GM04504 (cell line): ENCODE measurements around the gene ASB4.
"Not testable (repeated sequence)": the region's sequence is repeated elsewhere in the genome, so short reads cannot be mapped to it uniquely, and the experiment has no call there.

ENCODE experiments used
- DNase-seq: peaks from one replicate; pipeline ENCODE4 v3.0.0-alpha.2; 2012; ENCODE audit warnings: low read depth

The ASB4 gene

DNA sequence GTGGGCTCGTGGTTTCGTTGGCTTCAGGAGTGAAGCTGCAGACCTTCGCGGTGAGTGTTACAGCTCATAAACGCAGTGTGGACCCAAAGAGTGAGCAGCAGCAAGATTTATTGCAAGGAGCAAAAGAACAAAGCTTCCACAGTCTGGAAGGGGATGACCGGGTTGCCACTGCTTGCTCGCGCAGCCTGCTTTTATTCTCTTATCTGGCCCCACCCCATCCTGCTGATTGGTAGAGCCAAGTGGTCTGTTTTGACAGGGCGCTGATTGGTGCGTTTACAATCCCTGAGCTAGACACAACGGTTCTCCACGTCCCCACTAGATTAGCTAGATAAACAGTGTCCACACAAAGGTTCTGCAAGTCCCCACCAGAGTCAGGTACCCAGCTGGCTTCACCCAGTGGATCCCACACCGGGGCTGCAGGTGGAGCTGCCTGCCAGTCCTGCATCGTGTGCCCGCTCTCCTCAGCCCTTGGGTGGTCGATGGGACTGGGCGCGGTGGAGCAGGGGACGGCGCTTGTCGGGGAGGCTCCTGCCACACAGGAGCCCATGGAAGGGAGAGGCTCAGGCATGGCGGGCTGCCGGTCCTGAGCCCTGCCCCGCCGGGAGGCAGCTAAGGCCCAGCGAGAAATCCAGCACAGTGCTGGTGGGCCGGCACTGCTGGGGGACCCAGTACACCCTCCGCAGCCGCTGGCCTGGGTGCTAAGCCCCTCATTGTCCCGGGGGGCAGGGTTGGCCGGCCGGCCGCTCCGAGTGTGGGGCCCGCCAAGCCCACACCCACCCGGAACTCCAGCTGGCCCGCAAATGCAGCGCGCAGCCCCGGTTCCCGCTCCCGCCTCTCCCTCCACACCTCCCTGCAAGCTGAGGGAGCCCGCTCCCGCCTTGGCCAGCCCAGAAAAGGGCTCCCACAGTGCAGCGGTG, 66.5 kb downstream of the ASB4 start:
- DNase-seq = not testable (repeated sequence)

DNA sequence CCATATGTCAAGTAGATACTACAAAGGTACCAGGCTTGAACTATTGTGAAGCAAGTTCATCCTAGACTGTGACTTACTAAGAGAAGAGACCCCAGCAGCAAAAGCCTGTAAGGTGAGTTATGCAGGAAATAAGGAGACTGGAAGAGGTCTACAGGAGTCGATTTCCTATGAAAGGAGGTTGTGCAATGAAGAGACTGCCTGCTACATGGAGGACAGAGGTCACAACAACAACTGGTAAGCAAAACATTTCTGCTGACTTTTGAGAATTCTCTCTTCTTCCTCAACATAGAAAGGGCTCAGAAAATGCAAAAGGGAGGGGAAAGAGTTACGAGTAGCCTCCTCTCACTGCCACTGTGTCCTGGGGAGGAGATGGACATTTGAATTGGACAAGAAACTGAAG, 68.2 kb downstream of the ASB4 start:
- DNase-seq = no peak

DNA sequence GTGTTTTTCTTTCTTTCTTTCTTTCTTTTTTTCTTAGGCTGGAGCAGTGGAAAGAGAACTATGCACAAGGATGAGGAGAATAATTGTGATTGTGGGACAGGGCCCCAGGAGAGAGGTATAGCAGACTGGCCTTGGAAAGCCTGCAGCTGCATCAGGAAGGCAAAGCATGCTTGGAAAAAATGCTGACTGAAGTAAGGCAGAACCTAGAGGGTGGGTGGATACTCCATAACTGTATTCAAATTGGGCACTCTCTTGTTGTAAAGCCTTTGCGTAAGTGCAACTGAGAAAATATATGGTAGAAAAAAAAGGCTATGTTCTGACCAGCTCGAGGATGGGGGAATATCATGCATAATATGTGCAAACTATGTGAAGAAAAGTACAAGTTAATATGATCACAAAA, 71.0 kb downstream of the ASB4 start:
- no peak for DNase-seq

DNA sequence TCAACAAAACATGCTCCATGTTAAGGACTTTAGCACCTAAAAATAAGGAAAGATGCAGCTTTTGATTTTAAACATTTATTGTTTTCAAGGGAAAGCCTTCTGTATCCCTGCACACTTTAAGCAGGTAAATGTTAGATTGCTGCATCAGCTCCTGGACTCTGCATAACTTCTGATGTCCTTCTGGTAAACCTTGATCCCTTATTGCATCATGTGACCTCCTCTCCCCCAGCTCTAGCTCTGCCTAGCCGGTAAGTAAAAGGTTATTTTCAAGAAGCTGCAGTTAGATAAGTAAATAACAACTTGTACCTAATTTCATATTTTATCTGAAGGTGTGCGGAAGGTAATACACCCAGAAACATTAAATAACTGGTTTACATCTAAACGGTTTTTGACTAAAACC, 73.1 kb downstream of the ASB4 start:
- DNase-seq = no peak

DNA sequence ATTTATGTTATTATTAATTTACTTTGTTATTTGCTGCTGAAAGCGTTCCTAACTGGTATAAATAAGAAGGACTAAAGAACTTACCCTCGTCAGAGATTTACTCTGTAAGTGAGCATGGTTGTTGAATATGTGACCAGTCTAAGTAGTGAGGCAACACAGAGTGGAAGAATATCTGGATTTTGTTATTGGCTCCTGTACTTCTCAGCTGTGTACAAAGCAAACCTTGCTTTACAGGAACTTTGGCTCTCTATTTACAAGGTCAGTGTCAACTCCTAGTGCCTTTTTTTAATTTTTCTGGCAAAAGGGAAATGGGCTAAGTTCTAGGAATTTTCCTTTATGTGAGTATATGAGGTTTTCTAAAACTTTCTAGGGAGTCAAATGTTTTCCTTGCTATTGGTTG, 74.9 kb downstream of the ASB4 start:
- no peak for DNase-seq

DNA sequence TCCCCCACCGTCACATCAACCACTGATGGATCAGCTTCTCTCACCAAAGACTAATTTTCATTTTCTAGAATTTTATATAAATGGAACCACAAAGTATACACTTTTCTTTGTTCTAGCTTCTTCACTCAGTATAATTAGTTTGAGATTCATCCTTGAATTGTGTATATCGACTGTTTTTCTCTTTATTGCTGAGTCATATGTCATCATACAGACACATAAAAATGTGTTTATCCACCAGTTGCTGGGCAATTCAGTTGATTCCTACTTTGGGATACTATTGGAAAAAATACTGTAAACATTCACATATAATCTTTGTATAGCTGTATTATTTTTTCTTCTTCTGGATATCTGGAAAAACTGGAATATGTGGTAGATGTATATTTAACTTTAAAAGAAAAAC, 84.0 kb downstream of the ASB4 start:
- no peak for DNase-seq

DNA sequence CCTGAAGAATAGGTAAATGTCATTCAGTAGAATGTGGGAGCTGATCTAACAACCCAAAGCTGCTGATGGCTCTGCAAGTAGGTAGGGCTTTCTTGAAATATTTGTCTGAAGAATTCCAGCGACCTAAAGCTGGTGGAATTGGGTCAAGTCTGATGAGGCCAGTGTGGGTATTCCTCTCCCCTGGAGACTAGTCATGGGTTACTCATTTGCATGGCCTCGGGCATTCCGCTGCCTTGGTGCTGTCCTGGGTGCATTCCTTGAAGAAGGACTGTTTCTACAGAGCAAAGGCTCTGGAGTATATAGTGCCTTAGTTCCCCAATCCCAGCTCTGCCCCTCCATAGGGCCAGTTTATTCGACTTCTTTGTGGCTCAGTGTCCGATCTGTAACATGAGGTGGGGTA, 91.4 kb downstream of the ASB4 start:
- no peak for DNase-seq

DNA sequence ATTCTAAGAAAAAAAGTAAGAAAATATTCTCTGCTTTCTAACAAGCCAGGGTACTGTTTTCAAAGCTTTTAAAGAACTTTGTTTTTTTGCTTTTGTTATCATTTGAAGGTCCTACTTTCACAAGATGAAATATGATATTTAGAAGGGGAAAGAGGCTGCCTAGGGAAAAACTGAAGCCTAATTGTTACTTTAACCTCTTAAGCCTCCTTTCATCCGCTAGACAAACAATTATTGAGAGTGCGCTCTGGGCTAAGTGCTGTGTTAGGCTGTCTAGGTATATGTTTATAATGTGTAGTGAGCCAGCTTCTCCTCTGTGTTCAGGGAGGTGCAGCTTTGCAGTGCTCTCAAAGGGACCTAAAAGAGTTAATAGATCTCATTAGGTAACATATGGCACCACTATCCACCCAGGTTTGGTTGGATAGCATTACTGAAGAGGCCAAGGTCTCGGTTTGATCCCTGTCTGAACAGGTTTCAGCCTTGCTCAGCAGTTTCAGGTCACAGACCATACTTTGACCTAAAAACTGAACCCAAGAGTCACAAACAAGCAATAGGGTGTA, 92.6 kb downstream of the ASB4 start:
- no peak for DNase-seq

DNA sequence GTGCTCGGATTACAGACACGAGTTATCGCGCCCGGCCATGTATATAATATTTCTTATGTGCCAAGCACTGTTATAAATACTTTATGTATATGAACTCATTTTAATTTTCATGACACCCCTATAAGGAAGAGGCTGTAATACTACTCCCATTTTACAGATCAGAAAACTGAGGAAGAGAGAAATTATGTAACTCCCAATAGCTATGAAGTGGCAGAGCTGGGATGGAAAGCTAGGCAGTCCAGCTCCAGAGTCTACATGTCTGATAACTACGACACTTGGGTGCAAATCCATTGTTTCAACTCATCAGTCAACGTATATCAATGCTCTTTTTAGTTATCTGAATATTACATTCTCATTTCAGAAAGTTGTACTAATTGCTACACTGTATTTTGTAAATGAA, 93.6 kb downstream of the ASB4 start:
- DNase-seq = no peak

DNA sequence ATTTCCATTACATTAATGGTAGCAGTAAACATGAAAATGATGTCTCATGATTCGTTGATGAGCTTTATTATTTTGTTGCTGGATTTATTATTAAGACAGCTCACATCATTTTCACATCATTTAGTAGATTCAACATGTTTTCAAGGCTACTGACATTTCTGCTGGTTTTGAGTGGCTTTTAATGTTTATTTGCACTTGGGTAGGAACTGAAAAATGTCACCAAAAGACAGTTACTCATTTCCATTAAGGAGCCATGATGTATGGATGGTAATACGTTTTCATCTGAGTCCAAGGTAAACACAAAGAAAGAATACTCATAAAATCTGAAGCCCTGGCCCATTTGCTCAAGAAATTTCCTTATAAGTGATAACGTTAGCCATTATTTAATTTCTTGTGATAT, 95.7 kb downstream of the ASB4 start:
- DNase-seq = no peak

DNA sequence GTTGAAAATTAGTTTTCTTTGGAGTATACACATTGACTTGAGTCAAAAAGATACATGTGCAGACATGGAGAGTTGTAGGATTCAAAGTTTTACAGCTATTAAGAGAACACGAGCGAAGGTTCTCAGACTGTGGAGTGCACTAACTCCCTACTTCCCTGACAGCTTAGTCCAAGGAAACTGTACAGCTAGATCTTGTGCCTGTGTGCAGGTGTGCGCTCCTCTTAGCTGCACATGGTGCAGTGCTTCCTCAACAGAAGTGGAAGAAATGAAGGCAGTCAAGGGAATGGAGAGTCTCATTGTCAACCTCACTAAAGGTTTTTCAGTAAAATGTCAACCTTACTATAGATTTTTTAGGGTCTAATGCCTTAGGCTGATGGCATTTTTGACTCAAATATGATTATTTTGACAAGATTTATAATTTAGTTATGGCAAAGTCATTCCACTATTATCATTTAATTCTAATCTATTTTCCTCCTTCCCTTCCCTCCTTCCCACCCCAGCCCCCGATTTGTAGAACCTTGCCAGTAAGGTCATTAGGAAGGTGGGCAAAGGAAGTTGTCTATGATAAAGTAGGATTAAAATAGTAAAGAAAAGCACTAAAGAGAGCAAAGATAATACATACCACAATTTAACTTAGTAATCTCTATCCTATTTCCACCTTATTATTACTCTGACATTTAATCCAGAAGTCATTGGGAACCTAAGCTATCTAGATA, 97.0 kb downstream of the ASB4 start:
- no peak for DNase-seq

DNA sequence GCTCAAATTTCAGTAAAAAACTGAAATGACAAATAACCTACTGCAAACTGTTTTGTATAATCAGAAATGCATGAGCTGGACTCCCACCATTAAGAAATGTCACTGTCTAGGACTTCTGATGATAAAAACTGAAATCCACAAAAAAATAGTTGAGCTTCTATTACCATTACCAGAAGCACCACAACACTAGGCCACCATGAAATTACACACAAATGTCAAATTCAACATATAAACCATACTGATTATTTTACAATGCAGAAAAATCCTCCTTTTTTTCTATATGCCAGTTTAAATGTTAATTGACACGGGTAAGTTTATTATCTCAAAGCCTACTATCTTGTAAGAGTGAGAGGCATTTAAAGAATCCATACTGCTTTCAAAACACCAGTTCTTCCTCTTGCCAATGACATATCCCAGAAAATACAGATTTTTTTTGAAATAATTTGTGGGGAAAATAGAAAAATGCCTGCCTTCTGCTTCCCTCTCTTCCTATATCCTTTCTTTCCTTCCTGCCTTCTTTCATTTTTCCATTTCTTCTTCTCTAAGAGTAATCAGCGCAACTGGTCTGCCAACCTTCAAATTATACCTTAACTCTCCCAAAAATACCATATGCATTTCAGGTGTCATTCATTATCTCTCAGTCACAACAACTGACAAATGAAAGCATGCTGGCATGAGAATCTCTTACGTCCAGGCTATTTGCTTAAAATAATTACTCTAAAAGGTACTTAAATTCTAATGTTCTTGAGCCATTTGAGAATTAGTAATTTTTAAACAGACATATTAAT, 98.3 kb downstream of the ASB4 start:
- no peak for DNase-seq

DNA sequence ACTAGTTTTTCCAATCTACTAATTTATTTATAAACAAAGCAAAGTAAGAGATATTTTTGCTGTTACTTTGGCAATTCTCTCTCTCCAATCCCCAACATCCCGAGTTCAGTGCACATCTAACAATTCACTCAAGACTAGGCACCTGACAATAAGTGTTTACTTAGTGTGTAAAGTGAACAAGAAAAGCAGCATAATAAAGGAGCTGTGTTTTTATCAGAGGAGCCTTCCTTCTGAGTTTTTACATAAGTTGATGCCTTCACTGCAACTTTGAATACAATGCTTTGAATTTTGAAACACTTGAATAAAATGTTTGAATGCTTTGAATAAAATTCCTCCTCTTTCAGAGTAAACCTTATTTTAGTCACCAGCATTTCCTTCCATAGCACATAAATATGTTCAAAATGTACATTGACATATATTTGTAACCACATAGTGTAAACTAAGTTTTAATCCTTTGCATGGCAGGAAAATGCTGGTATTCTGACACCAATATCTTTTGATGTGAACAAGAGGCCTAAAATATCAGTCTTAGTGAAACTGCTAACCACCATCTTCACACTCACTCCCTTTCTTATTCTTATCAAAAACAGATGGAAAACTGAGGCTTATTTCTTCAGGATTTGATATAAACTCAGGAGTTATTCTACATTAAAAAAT, 99.2 kb downstream of the ASB4 start:
- DNase-seq = no peak

DNA sequence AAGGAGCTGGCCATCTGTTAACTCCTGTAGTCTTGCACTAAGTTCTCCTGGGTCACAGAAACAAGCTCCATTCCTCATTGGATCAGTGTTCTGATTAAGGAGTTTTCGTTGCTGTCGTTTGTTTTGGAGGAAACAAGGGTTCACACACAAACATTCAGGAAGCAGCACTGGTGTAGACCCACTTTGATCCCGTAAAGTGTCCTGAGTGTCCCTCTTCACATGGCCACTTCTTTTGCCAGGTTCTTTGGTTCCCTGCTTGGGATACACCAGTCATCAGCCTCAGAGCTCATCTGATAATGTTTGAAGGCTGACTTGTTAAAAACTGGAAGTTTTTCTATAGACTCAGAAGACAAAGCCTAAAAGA, 99.7 kb downstream of the ASB4 start:
- no peak for DNase-seq

DNA sequence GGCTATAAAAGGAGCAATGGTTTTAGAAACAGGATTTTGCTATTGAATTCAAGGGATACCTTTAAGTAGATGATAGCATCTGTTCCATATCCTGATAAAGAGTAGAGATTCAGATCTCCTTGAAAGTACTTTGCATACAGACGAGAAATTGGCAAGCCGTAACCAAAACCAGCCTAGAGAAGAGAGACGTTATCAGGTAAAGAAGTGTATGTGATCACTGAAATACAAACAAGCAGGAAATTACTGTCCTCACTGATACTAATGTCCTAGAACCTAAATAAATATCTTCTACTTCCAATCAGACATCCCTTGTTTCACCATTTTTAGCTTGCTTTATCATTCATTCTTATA, 101.2 kb downstream of the ASB4 start:
- no peak for DNase-seq

DNA sequence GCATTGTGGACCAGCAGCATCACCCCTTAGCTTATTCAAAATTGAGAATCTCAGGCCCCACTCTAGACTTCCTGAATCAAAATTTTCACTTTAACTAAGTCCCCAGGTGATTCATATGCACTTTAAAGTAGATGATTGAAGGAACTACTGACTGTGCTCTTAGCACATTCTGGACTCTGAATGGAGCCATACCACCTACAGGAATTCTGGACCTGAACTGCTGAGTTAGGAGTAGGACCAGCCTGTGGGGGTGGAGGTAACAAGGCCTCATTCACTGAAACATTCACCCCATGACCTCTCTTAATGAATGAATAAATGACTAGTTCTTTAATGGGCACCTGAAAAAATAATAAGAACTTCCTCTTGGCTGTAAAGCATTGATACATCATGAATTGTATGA, 103.3 kb downstream of the ASB4 start:
- DNase-seq = no peak

DNA sequence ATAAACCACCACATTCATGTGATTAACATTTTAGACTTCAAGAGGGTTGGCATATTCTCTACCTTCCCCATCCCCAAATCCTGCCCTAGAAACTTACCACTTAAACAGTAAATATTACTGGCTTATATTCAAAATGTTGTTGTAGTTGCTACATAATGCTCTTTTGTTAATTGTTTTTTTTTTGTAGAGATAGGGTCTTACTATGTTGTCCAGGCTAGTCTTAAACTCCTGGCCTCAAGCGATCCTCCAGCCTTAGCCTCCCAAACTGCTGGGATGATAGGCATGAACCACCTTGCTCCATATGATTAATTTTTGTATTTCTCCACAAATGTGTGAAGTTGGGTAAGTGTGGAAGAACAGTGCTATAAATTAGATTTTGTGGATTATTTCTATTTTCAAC, 104.0 kb downstream of the ASB4 start:
- DNase-seq = no peak
